Islet of Langerhans (tissue), 1 donor: Measurements from ENCODE around the gene FST.

ENCODE experiments used
- FAIRE-seq: peaks from one replicate; lab custom pipeline; 2011; peaks lifted over from hg19 to GRCh38; lab: Jason Lieb, UNC

The FST gene

DNA sequence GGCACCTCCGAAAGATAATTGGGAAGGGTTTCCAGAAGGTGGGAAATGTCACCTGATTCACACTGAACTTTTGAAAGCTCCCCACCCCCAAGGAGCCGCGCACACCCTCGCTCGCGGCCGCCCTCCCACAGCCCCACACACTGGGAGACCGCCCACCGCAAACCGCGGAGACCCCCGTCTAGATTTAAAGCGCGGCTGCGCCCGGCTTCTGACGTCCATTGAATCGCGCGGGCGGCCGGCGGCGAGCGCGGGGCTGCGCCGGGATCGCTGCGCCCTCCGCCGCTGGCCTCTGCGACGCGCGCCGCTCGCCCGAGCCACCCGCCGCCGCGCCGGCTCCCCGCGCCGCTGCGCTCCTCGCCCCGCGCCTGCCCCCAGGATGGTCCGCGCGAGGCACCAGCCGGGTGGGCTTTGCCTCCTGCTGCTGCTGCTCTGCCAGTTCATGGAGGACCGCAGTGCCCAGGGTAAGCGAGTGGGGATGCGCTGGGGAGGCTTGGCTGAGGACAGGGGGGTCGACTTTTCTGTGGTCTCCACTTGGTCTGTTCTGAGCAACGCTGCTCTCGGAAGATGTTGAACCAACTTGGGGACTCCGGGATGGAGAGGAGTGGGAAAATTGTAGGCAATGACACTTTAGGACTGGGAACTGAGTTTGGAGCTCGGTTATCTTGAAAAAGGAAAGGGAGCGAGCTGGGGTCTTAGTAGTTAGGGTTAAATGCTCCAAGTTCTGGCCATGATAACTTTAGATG lies at the start of gene FST:
Gene FST (plus strand): TSS at position 214 of the 743 bp plus-strand sequence. CDS start 163 bp downstream, at position 377.
- FAIRE-seq = no peak

GRCh38 chr5:53431665-53432064 lies 48.8 kb upstream of the FST start:
- no peak for FAIRE-seq

DNA sequence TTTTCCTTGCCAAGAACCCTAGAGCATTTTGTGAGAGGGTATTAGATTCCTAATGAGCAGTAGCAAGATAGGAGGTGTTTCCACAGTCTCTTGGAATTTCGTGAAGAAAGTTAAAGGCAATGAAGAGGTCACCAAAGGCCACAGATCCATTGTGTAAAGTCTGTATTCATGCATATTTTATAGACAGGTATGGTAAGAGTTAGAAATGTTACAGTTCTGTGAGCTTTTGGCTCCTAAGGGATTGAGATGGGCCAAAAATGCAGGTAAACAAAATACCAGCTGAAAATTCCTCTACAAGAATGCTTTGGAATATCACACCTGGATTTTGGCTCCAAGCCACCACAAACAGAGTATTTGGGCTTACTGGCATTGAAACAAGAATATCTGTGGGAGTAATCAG lies 47.4 kb upstream of the FST start:
- no peak for FAIRE-seq

DNA sequence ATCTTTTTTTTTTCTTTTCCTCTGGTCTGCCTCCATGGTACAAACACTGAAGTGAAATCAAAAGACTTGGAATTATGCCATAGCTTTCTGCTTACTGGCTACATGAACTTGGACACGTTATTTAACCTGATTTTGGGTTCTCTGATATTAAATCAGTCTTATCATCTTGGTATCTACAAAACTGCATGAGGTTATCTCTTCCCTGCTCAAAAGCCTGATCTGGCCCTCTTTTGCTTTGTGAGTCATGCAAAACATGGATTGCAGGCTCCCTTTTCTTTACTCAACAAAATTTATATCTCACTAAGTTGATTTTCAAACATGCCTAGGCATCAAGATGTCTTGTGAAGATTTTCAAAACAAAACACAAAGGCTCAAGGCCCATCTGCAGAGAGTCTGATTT lies 45.9 kb upstream of the FST start:
- FAIRE-seq = no peak

- no peak for FAIRE-seq
Observed at GRCh38 chr5:53436480-53437191, 43.8 kb upstream of the FST start.

- no peak for FAIRE-seq
Observed at GRCh38 chr5:53438079-53438478, 42.4 kb upstream of the FST start.

DNA sequence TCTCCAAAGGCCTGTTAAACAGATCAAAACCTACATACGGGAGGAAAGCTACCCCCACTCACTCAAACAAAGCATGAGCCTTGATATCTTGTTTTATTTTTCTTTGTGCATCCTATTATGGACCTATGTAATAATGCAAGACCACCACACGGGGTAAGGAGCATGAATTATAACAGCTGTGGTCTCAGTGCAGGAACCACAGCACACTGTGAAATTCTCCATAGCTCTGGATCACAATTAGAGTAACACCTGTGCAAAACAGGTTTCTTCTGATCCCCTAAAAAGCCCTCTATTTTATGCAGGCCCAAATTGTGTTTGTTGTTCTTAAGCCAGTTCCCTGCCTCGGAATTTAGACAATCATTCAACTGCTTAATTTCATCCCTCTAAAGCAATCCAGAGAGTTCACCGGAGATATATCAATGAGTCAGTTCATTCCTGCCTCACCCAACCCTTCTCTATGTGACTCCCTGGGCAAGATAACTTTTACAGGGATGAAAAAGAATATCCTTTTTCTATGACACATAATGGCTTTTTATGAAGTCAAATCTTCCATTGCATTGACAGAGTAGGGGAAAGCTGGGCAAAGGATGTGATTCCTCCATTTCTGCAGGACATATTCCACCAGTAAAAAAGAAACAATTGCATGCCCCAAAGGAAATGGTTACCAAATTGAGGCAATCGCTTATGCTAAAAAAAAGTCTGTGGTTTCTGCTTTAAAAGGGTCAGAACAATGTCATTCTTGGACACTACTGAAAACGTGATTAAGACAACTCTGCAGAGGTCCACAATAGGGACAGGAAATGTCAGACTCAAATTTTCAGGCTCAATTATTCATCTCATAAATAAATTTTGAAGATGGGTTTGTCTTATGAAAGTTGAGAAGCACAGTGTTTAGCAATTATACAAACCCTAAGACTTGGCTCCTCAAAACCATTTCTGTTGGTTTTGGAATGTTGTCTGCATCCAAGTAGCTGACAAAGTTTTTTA lies 41.6 kb upstream of the FST start:
- no peak for FAIRE-seq

- FAIRE-seq = no peak
Observed at GRCh38 chr5:53442961-53443360, 37.5 kb upstream of the FST start.

DNA sequence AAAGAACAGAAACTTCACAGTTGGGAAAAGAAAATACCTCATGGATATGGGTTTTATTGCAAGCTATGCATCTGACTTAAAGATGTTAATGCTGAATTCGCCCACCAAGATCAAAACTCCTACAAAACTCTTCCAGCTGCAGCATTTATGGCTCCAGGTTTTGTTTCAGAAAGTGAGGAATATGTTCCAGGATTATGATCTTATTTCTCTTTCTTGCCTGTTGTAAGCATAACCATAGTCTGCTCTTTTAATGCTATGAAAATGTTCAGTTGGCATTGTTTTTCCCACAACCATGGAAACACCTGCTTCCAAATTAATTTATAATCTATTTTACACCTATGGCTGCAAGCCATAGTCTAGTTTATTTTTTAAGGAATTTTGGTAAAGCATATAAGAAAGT lies 34.9 kb upstream of the FST start:
- no peak for FAIRE-seq

DNA sequence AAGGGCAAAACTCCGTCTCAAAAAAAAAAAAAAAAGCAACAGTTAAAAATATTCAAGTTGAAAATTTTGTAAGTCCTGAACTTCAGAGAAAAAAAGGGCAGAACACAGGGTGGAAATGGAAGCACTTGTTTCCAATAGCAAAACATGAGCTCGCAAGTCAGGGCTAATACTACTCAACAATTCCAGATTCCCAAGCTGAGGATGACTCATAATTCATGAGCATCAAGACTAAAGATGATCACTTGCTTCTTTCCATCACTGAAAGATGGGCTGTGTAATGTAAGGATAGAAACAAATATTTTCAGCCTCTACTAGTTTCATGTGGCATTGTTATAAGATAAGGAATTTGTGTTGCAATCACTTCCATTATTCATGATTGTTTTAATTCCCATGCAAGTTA lies 33.5 kb upstream of the FST start:
- no peak for FAIRE-seq

DNA sequence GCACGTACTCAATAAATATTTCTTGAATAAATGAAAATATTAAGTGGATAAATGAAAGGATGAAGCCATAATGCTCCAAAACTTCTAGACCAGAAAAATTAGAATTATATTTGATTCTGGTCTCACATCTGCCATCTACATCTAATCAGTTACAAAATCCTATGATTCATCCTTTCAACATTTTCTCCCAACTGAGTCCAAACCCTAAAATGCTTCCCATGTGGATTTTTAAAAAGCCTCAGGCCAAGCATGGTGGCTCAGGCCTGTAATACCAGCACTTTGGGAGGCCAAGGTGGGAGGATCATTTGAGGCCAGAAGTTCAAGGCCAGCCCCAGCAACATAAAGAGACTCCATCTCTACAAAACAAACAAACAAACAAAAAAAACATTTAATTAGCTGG lies 31.6 kb upstream of the FST start:
- no peak for FAIRE-seq

DNA sequence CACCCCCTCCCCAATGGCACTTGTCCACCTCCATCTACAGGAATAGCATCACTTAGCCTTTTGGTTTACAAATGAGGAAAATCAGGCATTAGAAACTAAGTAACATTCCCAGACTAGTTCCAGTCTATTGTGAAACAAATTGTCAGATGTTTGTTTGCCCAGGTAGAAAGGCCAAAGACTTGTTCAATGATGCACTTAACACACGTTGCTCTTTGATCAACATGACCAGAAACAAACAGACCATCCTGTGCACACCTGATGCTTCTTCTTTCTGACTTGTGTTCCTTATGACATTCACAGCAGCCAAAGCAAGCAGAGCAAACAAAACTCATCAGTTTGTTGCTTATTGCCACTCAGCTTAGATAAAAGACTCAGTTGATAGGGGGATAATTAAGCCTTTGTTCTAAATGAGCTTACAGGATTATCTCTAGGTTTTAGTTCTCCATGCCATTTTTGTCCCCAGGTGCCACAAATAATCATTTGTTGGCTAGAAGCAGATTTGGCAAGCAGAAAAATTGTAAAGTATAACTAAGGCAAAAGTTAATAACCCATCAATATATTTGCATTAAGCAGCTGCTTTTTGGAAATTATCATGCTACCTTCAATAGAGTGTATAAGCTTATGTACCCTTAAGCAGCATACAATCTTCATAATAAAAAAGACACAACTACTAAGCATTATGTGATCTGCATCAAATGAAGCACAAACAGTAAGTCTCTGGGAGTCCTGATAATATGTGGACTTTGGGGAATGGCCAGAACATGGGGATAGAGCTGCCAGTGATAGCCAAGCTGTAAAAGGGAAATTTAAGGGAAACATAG lies 26.3 kb upstream of the FST start:
- FAIRE-seq = no peak

- FAIRE-seq = no peak
Observed at GRCh38 chr5:53454719-53455000, 25.8 kb upstream of the FST start.

- no peak for FAIRE-seq
Observed at GRCh38 chr5:53456366-53456765, 24.1 kb upstream of the FST start.

DNA sequence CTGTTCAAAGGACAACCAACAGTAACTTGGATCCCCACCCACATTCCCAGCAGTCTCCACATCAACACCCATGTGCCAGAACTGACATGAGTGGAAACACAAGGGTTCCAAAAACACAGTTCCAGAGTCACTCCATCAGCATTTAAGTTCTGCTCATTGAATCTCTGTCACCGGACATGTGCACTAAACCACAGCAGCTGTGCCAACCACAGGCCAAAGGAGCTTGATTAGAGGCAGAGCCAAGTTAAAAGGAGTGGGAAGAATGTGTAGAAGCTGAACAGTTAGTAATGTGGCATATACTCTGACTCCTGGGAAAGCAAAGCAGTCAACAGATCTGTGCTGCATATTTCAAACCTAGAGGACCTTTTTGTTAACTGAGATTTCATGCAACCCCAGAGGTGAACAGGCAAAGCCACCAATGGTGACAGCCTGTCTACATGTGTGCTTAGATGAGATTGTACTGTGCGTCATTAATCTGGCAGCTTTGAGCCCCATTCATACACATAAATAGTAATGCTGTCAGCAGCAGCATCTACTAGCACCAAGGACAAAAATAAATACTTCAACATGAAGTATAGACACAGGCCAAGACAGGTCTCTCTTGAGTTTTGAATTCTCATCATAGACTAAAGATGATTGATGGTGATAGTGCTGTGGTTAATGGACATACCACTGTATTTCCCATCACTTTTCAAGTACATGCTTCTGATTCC lies 16.4 kb upstream of the FST start:
- FAIRE-seq = no peak

DNA sequence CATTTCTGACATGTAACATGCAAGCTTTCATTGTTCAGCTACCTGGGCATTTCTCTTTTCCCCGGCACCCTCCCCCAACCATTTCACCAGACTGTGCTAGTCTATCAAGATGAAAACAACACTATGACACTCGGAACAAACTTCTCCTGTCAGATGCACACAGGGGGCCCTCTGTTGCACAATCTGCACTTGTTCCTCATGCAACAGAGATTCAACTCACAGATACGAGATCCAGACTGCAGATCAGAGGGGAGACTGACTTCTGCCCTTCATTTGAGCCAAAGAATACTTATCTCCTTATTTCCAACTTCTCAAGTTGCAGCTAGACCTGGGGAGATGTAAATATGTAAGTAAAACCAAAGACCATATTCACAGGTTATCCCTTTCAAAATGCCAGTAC lies 15.7 kb upstream of the FST start:
- FAIRE-seq = no peak

DNA sequence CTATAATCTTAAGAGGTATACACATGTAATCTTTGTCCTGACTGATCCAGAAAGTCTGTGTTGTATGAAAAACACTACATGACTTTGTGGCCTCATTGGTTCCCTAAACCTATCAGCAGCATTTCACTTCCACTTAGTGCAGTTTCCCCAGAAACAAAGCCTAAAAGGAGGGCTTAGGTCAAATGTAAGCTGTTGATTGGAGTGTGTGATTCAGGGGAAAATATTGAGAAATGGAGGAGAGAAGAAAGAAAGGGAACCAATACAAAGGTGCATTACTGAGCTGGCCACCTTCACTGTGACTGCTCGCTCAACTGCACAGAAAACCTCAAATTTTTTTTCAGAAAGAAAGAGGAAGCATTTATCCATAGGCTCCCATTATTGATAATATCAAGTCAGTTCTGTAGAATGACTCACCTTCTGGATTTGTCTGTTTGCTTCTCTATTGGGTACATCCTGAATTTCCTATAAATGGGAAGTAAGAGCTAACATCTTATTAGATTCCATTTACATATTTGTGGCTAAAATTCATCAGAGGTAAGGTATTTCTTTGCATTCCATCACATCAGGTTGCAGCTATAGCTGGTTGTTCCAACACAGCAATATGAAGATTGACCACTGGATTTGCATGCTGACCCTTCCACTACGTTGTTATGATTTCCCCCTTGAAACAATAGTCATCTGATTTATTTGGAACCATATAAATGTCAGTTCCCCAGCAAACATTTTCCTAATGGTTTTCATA lies 10.3 kb upstream of the FST start:
- no peak for FAIRE-seq

DNA sequence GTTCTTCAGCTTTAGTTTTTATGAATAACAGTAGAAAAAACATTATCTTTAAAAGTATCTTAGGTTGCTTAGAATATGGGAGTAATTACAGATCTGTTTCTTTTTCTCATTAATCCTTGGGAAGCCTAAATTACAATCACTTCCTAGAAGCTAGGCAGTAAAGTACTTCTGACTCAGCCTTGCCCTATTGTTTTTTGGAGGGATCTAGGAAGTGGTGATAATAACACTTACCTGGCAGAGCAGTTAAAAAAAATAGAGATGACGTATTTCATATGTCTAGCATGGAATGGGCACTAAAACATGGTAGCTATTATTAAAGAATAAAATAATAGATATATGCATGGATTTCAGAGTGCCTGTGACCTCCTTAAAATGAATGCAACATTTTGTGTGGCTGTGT lies 8.2 kb upstream of the FST start:
- FAIRE-seq = no peak

GRCh38 chr5:53472720-53473510 lies 7.5 kb upstream of the FST start:
- no peak for FAIRE-seq

DNA sequence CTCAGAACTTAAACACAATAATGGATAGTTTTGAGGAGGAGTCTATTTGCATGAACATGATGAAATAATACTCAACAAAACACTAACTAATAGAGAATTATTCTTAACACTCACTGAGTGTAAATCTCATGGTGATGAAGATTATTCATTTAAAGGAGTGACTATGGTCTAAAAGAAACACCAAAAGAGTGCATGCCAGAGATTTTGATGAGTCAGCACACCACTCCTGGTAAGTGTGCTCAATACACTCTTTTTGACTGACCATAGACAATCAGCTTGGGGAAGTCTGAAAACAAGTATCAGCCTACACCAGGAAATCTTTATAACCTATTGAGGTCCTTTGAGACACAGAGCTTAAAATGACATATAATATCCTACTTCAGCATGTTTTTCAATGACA lies 6.8 kb upstream of the FST start:
- FAIRE-seq = no peak
